Vagina (tissue), 2 donors: ENCODE measurements around the gene SPRR4.

Experiments
- POLR2A ChIP-seq, 2 donors: fragments of 450-650 bp; IDR thresholded peaks; one replicate each; pipeline ENCODE4 v1.6.1; 2017; ENCODE audit warnings: antibody characterized with exemption in 2 of 2, mild to moderate bottlenecking in 2 of 2, moderate library complexity in 2 of 2
- TF ChIP-seq, protein P1 (sequence below), 3 experiments: fragments of 450-650 bp in 2 of 3; fragments of 200-600 bp in 1 of 3; sonication (generic) in 1 of 3; IDR thresholded peaks; one replicate each; pipeline ENCODE4 v1.5.1; 2017 to 2019; ENCODE audit warnings: antibody characterized with exemption in 3 of 3, mild to moderate bottlenecking in 2 of 3, moderate library complexity in 2 of 3

DNA sequence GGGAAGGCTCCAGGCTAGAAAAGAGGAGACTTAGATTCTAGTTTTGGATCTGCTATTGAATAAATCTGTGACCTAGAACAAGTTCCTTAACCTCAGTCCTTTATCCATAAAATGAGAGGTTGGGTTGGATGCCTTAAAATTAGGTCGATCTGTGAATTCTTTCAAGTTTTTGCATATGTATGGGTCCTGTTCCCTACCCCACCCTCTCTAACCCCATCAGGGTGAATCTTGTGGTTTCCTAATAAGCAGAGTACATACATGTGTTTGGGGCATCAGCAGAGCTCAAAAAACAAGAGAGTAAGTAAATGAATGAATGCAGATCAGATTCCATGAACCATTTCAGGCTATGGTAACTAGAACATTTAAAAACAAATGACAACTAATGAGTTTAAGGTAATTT lies 6.2 kb downstream of the SPRR4 start:
- TF ChIP-seq, protein P1, sequence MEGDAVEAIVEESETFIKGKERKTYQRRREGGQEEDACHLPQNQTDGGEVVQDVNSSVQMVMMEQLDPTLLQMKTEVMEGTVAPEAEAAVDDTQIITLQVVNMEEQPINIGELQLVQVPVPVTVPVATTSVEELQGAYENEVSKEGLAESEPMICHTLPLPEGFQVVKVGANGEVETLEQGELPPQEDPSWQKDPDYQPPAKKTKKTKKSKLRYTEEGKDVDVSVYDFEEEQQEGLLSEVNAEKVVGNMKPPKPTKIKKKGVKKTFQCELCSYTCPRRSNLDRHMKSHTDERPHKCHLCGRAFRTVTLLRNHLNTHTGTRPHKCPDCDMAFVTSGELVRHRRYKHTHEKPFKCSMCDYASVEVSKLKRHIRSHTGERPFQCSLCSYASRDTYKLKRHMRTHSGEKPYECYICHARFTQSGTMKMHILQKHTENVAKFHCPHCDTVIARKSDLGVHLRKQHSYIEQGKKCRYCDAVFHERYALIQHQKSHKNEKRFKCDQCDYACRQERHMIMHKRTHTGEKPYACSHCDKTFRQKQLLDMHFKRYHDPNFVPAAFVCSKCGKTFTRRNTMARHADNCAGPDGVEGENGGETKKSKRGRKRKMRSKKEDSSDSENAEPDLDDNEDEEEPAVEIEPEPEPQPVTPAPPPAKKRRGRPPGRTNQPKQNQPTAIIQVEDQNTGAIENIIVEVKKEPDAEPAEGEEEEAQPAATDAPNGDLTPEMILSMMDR (IDR thresholded peaks at IDR 0.05): no peak
- no peak for TF ChIP-seq POLR2A (IDR thresholded peaks at IDR 0.05)
